Measurements from ENCODE around the gene ADRA2B.
A peak's percentile ranks its signal among the peaks of the same experiment; 100 is the strongest.

The ADRA2B gene

GRCh38 chr2:96153291-96153713, 36.9 kb upstream of the ADRA2B start:
- no peaks in the 10 kb centered on the region for H3K36me3 ChIP-seq (ENCODE audit: insufficient read depth, insufficient read length, low read length)
- no peak overlapping the region for H3K4me3 ChIP-seq (ENCODE audit: insufficient read length, low read depth)
- no peak for TF ChIP-seq SUZ12 (IDR thresholded peaks at IDR 0.05; ENCODE audit: extremely low read depth, insufficient read depth, insufficient read length)
- TF ChIP-seq YY1 (IDR thresholded peaks at IDR 0.05; ENCODE audit: insufficient read depth, insufficient read length) = no peak
- no peak for TF ChIP-seq ZNF274 (IDR thresholded peaks at IDR 0.05; ENCODE audit: low read depth, low read length)
- H3K9ac ChIP-seq (ENCODE audit: insufficient read length, low read depth) = peak overlapping the region; percentile 63
- H3K9me3 ChIP-seq (ENCODE audit: insufficient read depth, low read length) = no peaks in the 10 kb centered on the region
- no peak for DNase-seq (ENCODE audit: low read depth, low spot score)
- peaks cover 27% of the 10 kb centered on the region for H3K4me1 ChIP-seq (ENCODE audit: insufficient read depth, insufficient read length)
- no peaks in the 10 kb centered on the region for H3K27me3 ChIP-seq (ENCODE audit: insufficient read depth, insufficient read length)

GRCh38 chr2:96152304-96153161, 36.2 kb upstream of the ADRA2B start:
- Histone ChIP-seq H3K4me1 (ENCODE audit: insufficient read depth, insufficient read length) (peaks cover 28% of the 10 kb centered on the region), H3K9me3 (ENCODE audit: insufficient read depth, low read length) (no peaks in the 10 kb centered on the region), H3K36me3 (ENCODE audit: insufficient read depth, insufficient read length, low read length) (no peaks in the 10 kb centered on the region), H3K9ac (ENCODE audit: insufficient read length, low read depth) (peak overlapping the region; percentile 63), H3K27me3 (ENCODE audit: insufficient read depth, insufficient read length) (no peaks in the 10 kb centered on the region), H3K4me3 (ENCODE audit: insufficient read length, low read depth) (no peak overlapping the region)
- DNase-seq (ENCODE audit: low read depth, low spot score) = no peak
- TF ChIP-seq SUZ12 (IDR thresholded peaks at IDR 0.05; ENCODE audit: extremely low read depth, insufficient read depth, insufficient read length) = no peak
- TF ChIP-seq ZNF274 (IDR thresholded peaks at IDR 0.05; ENCODE audit: low read depth, low read length) = no peak
- TF ChIP-seq YY1 (IDR thresholded peaks at IDR 0.05; ENCODE audit: insufficient read depth, insufficient read length) = no peak

- Histone ChIP-seq H3K9me3 (ENCODE audit: insufficient read depth, low read length) (no peaks in the 10 kb centered on the region), H3K9ac (ENCODE audit: insufficient read length, low read depth) (peak overlapping the region; percentile 17), H3K27me3 (ENCODE audit: insufficient read depth, insufficient read length) (no peaks in the 10 kb centered on the region), H3K4me1 (ENCODE audit: insufficient read depth, insufficient read length) (peaks cover 35% of the 10 kb centered on the region), H3K36me3 (ENCODE audit: insufficient read depth, insufficient read length, low read length) (no peaks in the 10 kb centered on the region), H3K4me3 (ENCODE audit: insufficient read length, low read depth) (no peak overlapping the region)
- no peak for TF ChIP-seq SUZ12 (IDR thresholded peaks at IDR 0.05; ENCODE audit: extremely low read depth, insufficient read depth, insufficient read length)
- TF ChIP-seq ZNF274 (IDR thresholded peaks at IDR 0.05; ENCODE audit: low read depth, low read length) = no peak
- TF ChIP-seq YY1 (IDR thresholded peaks at IDR 0.05; ENCODE audit: insufficient read depth, insufficient read length) = no peak
- no peak for DNase-seq (ENCODE audit: low read depth, low spot score)
Observed at GRCh38 chr2:96151595-96152303, 35.4 kb upstream of the ADRA2B start.

- Histone ChIP-seq H3K36me3 (ENCODE audit: insufficient read depth, insufficient read length, low read length) (no peaks in the 10 kb centered on the region), H3K27me3 (ENCODE audit: insufficient read depth, insufficient read length) (no peaks in the 10 kb centered on the region), H3K9me3 (ENCODE audit: insufficient read depth, low read length) (no peaks in the 10 kb centered on the region), H3K9ac (ENCODE audit: insufficient read length, low read depth) (no peak overlapping the region), H3K4me3 (ENCODE audit: insufficient read length, low read depth) (no peak overlapping the region), H3K4me1 (ENCODE audit: insufficient read depth, insufficient read length) (peaks cover 36% of the 10 kb centered on the region)
- TF ChIP-seq SUZ12 (IDR thresholded peaks at IDR 0.05; ENCODE audit: extremely low read depth, insufficient read depth, insufficient read length) (no peak), ZNF274 (IDR thresholded peaks at IDR 0.05; ENCODE audit: low read depth, low read length) (no peak), YY1 (IDR thresholded peaks at IDR 0.05; ENCODE audit: insufficient read depth, insufficient read length) (no peak)
- no peak for DNase-seq (ENCODE audit: low read depth, low spot score)
Observed at GRCh38 chr2:96150791-96151594, 34.6 kb upstream of the ADRA2B start.

- H3K9ac ChIP-seq (ENCODE audit: insufficient read length, low read depth) = no peak overlapping the region
- H3K36me3 ChIP-seq (ENCODE audit: insufficient read depth, insufficient read length, low read length) = no peaks in the 10 kb centered on the region
- peaks cover 4% of the 10 kb centered on the region for H3K27me3 ChIP-seq (ENCODE audit: insufficient read depth, insufficient read length)
- H3K4me1 ChIP-seq (ENCODE audit: insufficient read depth, insufficient read length) = peaks cover 40% of the 10 kb centered on the region
- no peaks in the 10 kb centered on the region for H3K9me3 ChIP-seq (ENCODE audit: insufficient read depth, low read length)
- H3K4me3 ChIP-seq (ENCODE audit: insufficient read length, low read depth) = no peak overlapping the region
- no peak for TF ChIP-seq ZNF274 (IDR thresholded peaks at IDR 0.05; ENCODE audit: low read depth, low read length)
- TF ChIP-seq YY1 (IDR thresholded peaks at IDR 0.05; ENCODE audit: insufficient read depth, insufficient read length) = no peak
- no peak for TF ChIP-seq SUZ12 (IDR thresholded peaks at IDR 0.05; ENCODE audit: extremely low read depth, insufficient read depth, insufficient read length)
- DNase-seq (ENCODE audit: low read depth, low spot score) = no peak
Observed at GRCh38 chr2:96150007-96150640, 33.8 kb upstream of the ADRA2B start.

GRCh38 chr2:96148410-96149217, 32.2 kb upstream of the ADRA2B start:
- peaks cover 3% of the 10 kb centered on the region for H3K36me3 ChIP-seq (ENCODE audit: insufficient read depth, insufficient read length, low read length)
- DNase-seq (ENCODE audit: low read depth, low spot score) = no peak
- H3K27me3 ChIP-seq (ENCODE audit: insufficient read depth, insufficient read length) = peaks cover 10% of the 10 kb centered on the region
- no peak overlapping the region for H3K4me3 ChIP-seq (ENCODE audit: insufficient read length, low read depth)
- H3K4me1 ChIP-seq (ENCODE audit: insufficient read depth, insufficient read length) = peaks cover 43% of the 10 kb centered on the region
- H3K9me3 ChIP-seq (ENCODE audit: insufficient read depth, low read length) = no peaks in the 10 kb centered on the region
- TF ChIP-seq ZNF274 (IDR thresholded peaks at IDR 0.05; ENCODE audit: low read depth, low read length) (no peak), SUZ12 (IDR thresholded peaks at IDR 0.05; ENCODE audit: extremely low read depth, insufficient read depth, insufficient read length) (no peak), YY1 (IDR thresholded peaks at IDR 0.05; ENCODE audit: insufficient read depth, insufficient read length) (no peak)
- H3K9ac ChIP-seq (ENCODE audit: insufficient read length, low read depth) = peak overlapping the region; percentile 36

Measured in NT2/D1 (cell line).